GM12878 (cell line): ENCODE results near the gene NPTN. TPM values are rescaled to one million over a fixed set of nuclear protein-coding genes. Genes with fewer than 3 reads are reported as not detected.

Experiments
- ATAC-seq: fragments of 200-7000 bp; cut with Tn5 transposase; 3 replicates; pipeline ENCODE4 v1.9.1; 2020; ENCODE audit warnings: mild to moderate bottlenecking, moderate library complexity
- BruUV-seq: library from RNA; stranded (reverse); fragments of 400-500 nt; replicated peaks from 2 replicates; lab custom pipeline; 2021; lab: Mats Ljungman, UMichigan
- CTCF ChIA-PET: fragments of 300-600 bp; sonication (Branson Sonifier 250); formaldehyde crosslinking; extraction: SDS; loops from one replicate; lab custom pipeline; 2021; ENCODE audit warnings: inconsistent platforms; lab: Yijun Ruan, JAX
- POLR2A ChIA-PET: fragments of 350-600 bp; formaldehyde crosslinking; extraction: SDS; loops from one replicate; lab custom pipeline; 2021; ENCODE audit warnings: inconsistent platforms; lab: Charles Lee
- RAD21 ChIA-PET: fragments of 300-600 bp; sonication (Branson Sonifier 250); formaldehyde crosslinking; loops from one replicate; lab custom pipeline; 2023; ENCODE audit warnings: antibody characterized with exemption; ENCODE audit not compliant: unreplicated experiment; lab: Charles Lee
- SMC1A ChIA-PET: fragments of 300-600 bp; sonication (Branson Sonifier 250); formaldehyde crosslinking; loops from one replicate; lab custom pipeline; 2023; ENCODE audit not compliant: unreplicated experiment, uncharacterized antibody; lab: Charles Lee
- DNase-seq: peaks from one replicate; pipeline ENCODE4 v3.0.0-alpha.2; 2011; ENCODE audit warnings: low read depth, low spot score
- FAIRE-seq: peaks from 3 replicates; lab custom pipeline; 2011; peaks lifted over from hg19 to GRCh38; lab: Jason Lieb, UNC
- H2AFZ ChIP-seq: 2 replicates; pipeline ENCODE4 v1.6.0; 2011; ENCODE audit warnings: low read depth, low read length, control low read depth; ENCODE audit not compliant: control insufficient read depth
- H3K27ac ChIP-seq: 2 replicates; pipeline ENCODE4 v1.5.1; 2011; ENCODE audit warnings: control low read depth; ENCODE audit not compliant: control insufficient read depth, insufficient read depth
- H3K27me3 ChIP-seq, 2 experiments: replicated peaks in 1 of 2; 2 replicates each; pipeline versions ENCODE4 v1.6.0 to v1.6.1; 2011; ENCODE audit warnings: low read length in 1 of 2; ENCODE audit not compliant: control insufficient read depth in 2 of 2, insufficient read depth in 2 of 2
- H3K36me3 ChIP-seq, 2 experiments: 2 replicates each; pipeline ENCODE4 v1.5.1; 2011; ENCODE audit warnings: low read length in 1 of 2; ENCODE audit not compliant: control insufficient read depth in 2 of 2, insufficient read depth in 2 of 2
- H3K4me1 ChIP-seq: 2 replicates; pipeline ENCODE4 v1.6.1; 2011; ENCODE audit warnings: mild to moderate bottlenecking, low read length, moderate library complexity, mixed read lengths; ENCODE audit not compliant: control insufficient read depth, insufficient read depth
- H3K4me2 ChIP-seq: 2 replicates; pipeline ENCODE4 v1.6.0; 2011; ENCODE audit warnings: control low read depth; ENCODE audit not compliant: control insufficient read depth, insufficient read depth
- H3K4me3 ChIP-seq: fragments of 200-600 bp; sonication (generic); 2 replicates; pipeline ENCODE4 v1.5.1; 2016
- H3K79me2 ChIP-seq: 2 replicates; pipeline ENCODE4 v1.6.0; 2011; ENCODE audit warnings: low read length; ENCODE audit not compliant: control insufficient read depth, insufficient read depth
- H3K9ac ChIP-seq: 2 replicates; pipeline ENCODE4 v1.8.0; 2011; ENCODE audit warnings: low read length, control low read depth, mixed read lengths; ENCODE audit not compliant: control insufficient read depth, insufficient read depth
- H3K9me3 ChIP-seq: replicated peaks from 3 replicates; pipeline ENCODE4 v1.5.1; 2011; ENCODE audit warnings: mild to moderate bottlenecking, low read length; ENCODE audit not compliant: control insufficient read depth, insufficient read depth
- H4K20me1 ChIP-seq: 2 replicates; pipeline ENCODE4 v1.6.0; 2011; ENCODE audit not compliant: control insufficient read depth, insufficient read depth
- CEBPB ChIP-seq, 2 experiments: fragments of 150-350 bp in 1 of 2; IDR thresholded peaks; 2 replicates each; pipeline ENCODE4 v1.6.1; 2012 to 2014; ENCODE audit warnings: low read depth in 2 of 2, low read length in 2 of 2, borderline replicate concordance in 1 of 2, inconsistent platforms in 1 of 2
- CTCF ChIP-seq, 3 experiments: IDR thresholded peaks in 2 of 3; conservative IDR thresholded peaks in 1 of 3; 2 replicates each; pipeline ENCODE4 v1.5.1; 2011; ENCODE audit warnings: low read depth in 3 of 3, low read length in 3 of 3, mild to moderate bottlenecking in 3 of 3, control low read depth in 2 of 3, moderate library complexity in 2 of 3, inconsistent platforms in 1 of 3, mixed read lengths in 1 of 3; ENCODE audit not compliant: control insufficient read depth in 2 of 3, insufficient read depth in 1 of 3; ENCODE audit errors: extremely low read depth in 1 of 3
- E2F8 ChIP-seq: fragments of 450-650 bp; IDR thresholded peaks from 2 replicates; pipeline ENCODE4 v1.6.1; 2018; ENCODE audit warnings: mild to moderate bottlenecking, low read depth, moderate library complexity; ENCODE audit not compliant: partially characterized antibody
- IKZF1 ChIP-seq: fragments of 450-650 bp; conservative IDR thresholded peaks from 2 replicates; pipeline ENCODE4 v1.6.1; 2017; ENCODE audit warnings: antibody characterized with exemption, mild to moderate bottlenecking
- RAD21 ChIP-seq: IDR thresholded peaks from 2 replicates; pipeline ENCODE4 v1.6.1; 2011; ENCODE audit warnings: mild to moderate bottlenecking, low read depth, low read length, moderate library complexity; ENCODE audit not compliant: insufficient read depth
- SMC3 ChIP-seq: IDR thresholded peaks from 2 replicates; pipeline ENCODE4 v1.6.1; 2011; ENCODE audit warnings: low read length, improper control_type of control experiment, borderline replicate concordance
- WGBS: methylation state at CpG from one replicate; pipeline ENCODE4 v1.1.6; 2016; ENCODE audit warnings: low lambda C conversion rate; ENCODE audit not compliant: insufficient replicate concordance, insufficient coverage; ENCODE audit errors: missing lambda C conversion rate; 5-methylcytosine and 5-hydroxymethylcytosine counted together
- in situ Hi-C: fragments of 300-500 bp; cut with MboI; formaldehyde crosslinking; loops from 9 replicates; pipeline ENCODE4 v1.14.3; 2018; ENCODE audit warnings: mixed read lengths
- intact Hi-C: fragments of 100-400 bp; cut with micrococcal nuclease; formaldehyde crosslinking; loops from one replicate; pipeline ENCODE4 v1.14.2; 2022; ENCODE audit not compliant: unreplicated experiment
- polyA plus RNA-seq, 11 experiments: library from polyadenylated mRNA; depleted of rRNA in 4 of 11; unstranded in 6 of 11; stranded (reverse) in 5 of 11; fragments of >200 nt; fragmentation: Nextera tagmentation in 4 of 11; fragmentation: Illumina TruSeq in 1 of 11; extraction: Ambion mirVana in 4 of 11; extraction: Trizol in 1 of 11; gene quantifications; 1 replicate in 1 of 11; 2 replicates in 10 of 11; pipeline versions ENCODE4 v1.2.1 to v1.2.3, GENCODE V29; 2011 to 2016; ENCODE audit warnings: inconsistent platforms in 2 of 11, missing spikeins in 2 of 11, low read depth in 1 of 11
- total RNA-seq, 4 experiments: library from RNA; depleted of rRNA in 3 of 4; stranded (reverse); fragments of >200 nt in 3 of 4; fragmentation: Illumina TruSeq in 1 of 4; extraction: Trizol in 1 of 4; gene quantifications; 2 replicates each; pipeline versions ENCODE4 v1.2.1 to v1.2.3, GENCODE V29; 2013 to 2021

NPTN gene
- total and polyA plus RNA-seq, 10 of the 15 experiments (the other 5 are each of a cell fraction or from before 2014, with no cell fraction given), result 17.8 to 79.1 (median 41.7) TPM

GRCh38 chr15:73677733-73678132 lies 44.5 kb upstream of the NPTN start:
- in situ Hi-C loops, result no loop called here
- ATAC-seq (no peak), FAIRE-seq (no peak), DNase-seq (no peak)
- CTCF ChIA-PET, result interaction anchor here (0.5 to 3.7 kb wide), 15 partner anchors 8 to 523 kb away, joined by 3 to 103 read pairs (median 7); partner anchors contain the start of gene NPTN
- H3K27ac ChIP-seq, result no peak overlapping the region
- TF ChIP-seq CEBPB (IDR thresholded peaks at IDR 0.05; ENCODE audit: borderline replicate concordance in 1 of 2, low read depth in 2 of 2, low read length in 2 of 2), result no peak
- no peak for TF ChIP-seq RAD21
- H3K4me1 ChIP-seq, result no peaks in the 10 kb centered on the region
- SMC1A ChIA-PET, result interaction anchor here (0.6 to 6.1 kb wide), 8 partner anchors 9 to 42 kb away, joined by 3 to 45 read pairs (median 3); no protein-coding TSS in a partner anchor
- RAD21 ChIA-PET, result interaction anchor here (0.7 to 1.9 kb wide), 5 partner anchors 20 to 56 kb away, joined by 3 to 19 read pairs (median 4); no protein-coding TSS in a partner anchor
- H3K4me2 ChIP-seq, result no peak overlapping the region
- WGBS, result 28% methylated on average over 2 of the region's 2 CpGs
- H4K20me1 ChIP-seq, result no peaks in the 10 kb centered on the region
- no TSS peak for BruUV-seq
- H3K9ac ChIP-seq, result no peak overlapping the region
- intact Hi-C loops, result loop anchor here (1.0 kb wide), 1 partner anchor 23 kb away; no protein-coding TSS in a partner anchor
- no peak overlapping the region for H2AFZ ChIP-seq
- H3K27me3 ChIP-seq, result peaks cover 2 to 3% of the 10 kb centered on the region in 2 experiments; a peak in 2 of 4 replicates
- POLR2A ChIA-PET, result no interaction called here
- no peaks in the 10 kb centered on the region for H3K9me3 ChIP-seq
- H3K79me2 ChIP-seq, result no peaks in the 10 kb centered on the region
- H3K4me3 ChIP-seq, result no peak overlapping the region
- H3K36me3 ChIP-seq, result no peaks in the 10 kb centered on the region

GRCh38 chr15:73677146-73677607 lies 44.0 kb upstream of the NPTN start:
- in situ Hi-C loops, result no loop called here
- TF ChIP-seq RAD21, result peak; percentile 59
- TF ChIP-seq CTCF (IDR thresholded peaks at IDR 0.05 in 2 of 3, conservative IDR thresholded peaks at IDR 0.05 in 1 of 3; ENCODE audit: control insufficient read depth in 2 of 3, extremely low read depth in 1 of 3, insufficient read depth in 1 of 3, low read depth in 3 of 3, low read length in 3 of 3), result peak; percentile 73 to 89 (median 82)
- TF ChIP-seq E2F8, result no peak
- TF ChIP-seq IKZF1, result 0 out of 2 replicates have a peak, but pooled peaks have one; percentile 16
- TF ChIP-seq SMC3, result peak; percentile 88

More at GRCh38 chr15:73677146-73677607, 44.0 kb upstream of the NPTN start:
- Histone ChIP-seq H3K4me2 (no peak overlapping the region), H3K27ac (no peak overlapping the region), H4K20me1 (no peaks in the 10 kb centered on the region), H3K4me1 (no peaks in the 10 kb centered on the region), H3K4me3 (no peak overlapping the region), H3K9ac (no peak overlapping the region), H3K79me2 (no peaks in the 10 kb centered on the region), H3K27me3 (peaks cover 2% of the 10 kb centered on the region in 2 experiments; a peak in 2 of 4 replicates), H3K36me3 (no peaks in the 10 kb centered on the region), H2AFZ (no peak overlapping the region), H3K9me3 (no peaks in the 10 kb centered on the region)
- intact Hi-C loops, result loop anchor here (1.0 kb wide), 1 partner anchor 23 kb away; no protein-coding TSS in a partner anchor
- CTCF ChIA-PET, result interaction anchor here (0.6 to 3.7 kb wide), 15 partner anchors 9 to 395 kb away, joined by 3 to 103 read pairs (median 7); partner anchors contain the start of gene NPTN
- POLR2A ChIA-PET, result no interaction called here
- peak; percentile 93 for FAIRE-seq
- RAD21 ChIA-PET, result interaction anchor here (0.7 to 1.9 kb wide), 5 partner anchors 21 to 56 kb away, joined by 3 to 19 read pairs (median 4); no protein-coding TSS in a partner anchor
- peak; percentile 78 for ATAC-seq
- SMC1A ChIA-PET, result interaction anchor here (0.6 to 6.1 kb wide), 8 partner anchors 9 to 41 kb away, joined by 3 to 45 read pairs (median 3); no protein-coding TSS in a partner anchor
- no TSS peak for BruUV-seq
- 21% methylated on average over 5 of the region's 5 CpGs for WGBS
- no peak for DNase-seq
